Stimulated activated CD8-positive, alpha-beta memory T cell treated with anti-CD3 and anti-CD28 coated beads, Interleukin-12 subunit alpha, Interleukin-12 subunit beta, amount 100 ng/mL, for 1 hour (primary cell): ENCODE data around the gene FBXL7.

Experiments
- DNase-seq: peaks from one replicate; pipeline ENCODE4 v3.0.0-alpha.2; 2020; ENCODE audit warnings: low read depth

FBXL7 gene

GRCh38 chr5:15545082-15545481 lies 45.1 kb downstream of the FBXL7 start:
- DNase-seq = no peak

GRCh38 chr5:15547261-15547839 lies 47.4 kb downstream of the FBXL7 start:
- no peak for DNase-seq

- no peak for DNase-seq
Observed at GRCh38 chr5:15549961-15550360, 50.0 kb downstream of the FBXL7 start.

GRCh38 chr5:15550502-15551112 lies 50.6 kb downstream of the FBXL7 start:
- no peak for DNase-seq

GRCh38 chr5:15551113-15551504 lies 51.1 kb downstream of the FBXL7 start:
- DNase-seq = no peak

GRCh38 chr5:15554542-15554941 lies 54.6 kb downstream of the FBXL7 start:
- DNase-seq = no peak

- DNase-seq = no peak
Observed at GRCh38 chr5:15555176-15555575, 55.2 kb downstream of the FBXL7 start.

GRCh38 chr5:15558240-15558639 lies 58.3 kb downstream of the FBXL7 start:
- no peak for DNase-seq

GRCh38 chr5:15558681-15559080 lies 58.7 kb downstream of the FBXL7 start:
- DNase-seq = no peak

GRCh38 chr5:15560421-15560820 lies 60.4 kb downstream of the FBXL7 start:
- DNase-seq = no peak

- no peak for DNase-seq
Observed at GRCh38 chr5:15564523-15564922, 64.5 kb downstream of the FBXL7 start.

- no peak for DNase-seq
Observed at GRCh38 chr5:15564957-15565356, 65.0 kb downstream of the FBXL7 start.

GRCh38 chr5:15566306-15566705 lies 66.3 kb downstream of the FBXL7 start:
- DNase-seq = no peak

GRCh38 chr5:15566789-15567188 lies 66.8 kb downstream of the FBXL7 start:
- no peak for DNase-seq

- DNase-seq = no peak
Observed at GRCh38 chr5:15570491-15570890, 70.5 kb downstream of the FBXL7 start.

- DNase-seq = no peak
Observed at GRCh38 chr5:15571081-15571480, 71.1 kb downstream of the FBXL7 start.

GRCh38 chr5:15571618-15572017 lies 71.6 kb downstream of the FBXL7 start:
- no peak for DNase-seq

GRCh38 chr5:15573590-15573989 lies 73.6 kb downstream of the FBXL7 start:
- no peak for DNase-seq

- DNase-seq = no peak
Observed at GRCh38 chr5:15574128-15574527, 74.1 kb downstream of the FBXL7 start.

GRCh38 chr5:15574806-15575325 lies 74.9 kb downstream of the FBXL7 start:
- DNase-seq = no peak

- no peak for DNase-seq
Observed at GRCh38 chr5:15575666-15576065, 75.7 kb downstream of the FBXL7 start.

- DNase-seq = no peak
Observed at GRCh38 chr5:15577132-15577531, 77.2 kb downstream of the FBXL7 start.

- no peak for DNase-seq
Observed at GRCh38 chr5:15577831-15578230, 77.9 kb downstream of the FBXL7 start.
